Measurements from ENCODE around the gene GRID2.

Gene GRID2

DNA sequence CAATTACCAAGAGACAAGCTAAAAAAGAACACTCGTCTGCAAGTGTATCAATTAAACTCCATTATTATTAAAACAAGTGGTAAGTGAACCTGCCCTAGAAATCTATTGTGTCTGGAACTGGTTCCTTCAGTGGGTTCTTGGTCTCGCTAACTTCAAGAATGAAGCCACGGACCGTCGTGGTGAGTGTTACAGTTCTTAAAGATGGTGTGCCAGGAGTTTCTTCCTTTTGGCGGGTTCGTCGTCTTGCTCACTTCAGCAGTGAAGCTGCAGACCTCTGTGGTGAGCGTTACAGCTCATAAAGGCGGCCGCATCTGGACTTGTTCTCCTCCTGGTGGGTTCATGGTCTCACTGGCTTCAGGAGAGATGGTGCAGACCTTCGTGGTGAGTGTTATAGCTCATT lies 231.8 kb downstream of the GRID2 start:
- no peak for DNase-seq

GRCh38 chr4:92551616-92552015 lies 247.8 kb downstream of the GRID2 start:
- no peak for DNase-seq

- no peak for DNase-seq
Measured at GRCh38 chr4:92566269-92566668, 262.5 kb downstream of the GRID2 start.

GRCh38 chr4:92580816-92581215 lies 277.1 kb downstream of the GRID2 start:
- no peak for DNase-seq

DNA sequence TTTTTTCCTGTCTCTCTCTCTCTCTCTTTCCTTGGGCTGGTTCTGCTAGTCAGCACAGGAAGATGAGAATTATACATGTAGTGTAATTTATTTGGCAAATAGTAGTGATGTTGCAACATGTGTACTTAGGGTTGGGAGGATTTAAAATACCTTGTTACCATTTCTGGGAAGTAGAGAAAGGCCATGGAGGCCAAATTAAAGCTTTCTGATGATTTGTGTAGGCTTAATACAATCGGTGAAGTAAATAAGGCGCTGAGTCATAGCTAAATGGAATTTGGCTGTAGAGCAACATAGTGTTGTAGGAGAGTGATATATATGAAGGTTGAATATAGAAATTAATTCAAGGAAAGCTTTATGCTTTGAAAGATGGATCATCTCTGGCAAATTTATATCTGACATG lies 295.3 kb downstream of the GRID2 start:
- no peak for DNase-seq

DNA sequence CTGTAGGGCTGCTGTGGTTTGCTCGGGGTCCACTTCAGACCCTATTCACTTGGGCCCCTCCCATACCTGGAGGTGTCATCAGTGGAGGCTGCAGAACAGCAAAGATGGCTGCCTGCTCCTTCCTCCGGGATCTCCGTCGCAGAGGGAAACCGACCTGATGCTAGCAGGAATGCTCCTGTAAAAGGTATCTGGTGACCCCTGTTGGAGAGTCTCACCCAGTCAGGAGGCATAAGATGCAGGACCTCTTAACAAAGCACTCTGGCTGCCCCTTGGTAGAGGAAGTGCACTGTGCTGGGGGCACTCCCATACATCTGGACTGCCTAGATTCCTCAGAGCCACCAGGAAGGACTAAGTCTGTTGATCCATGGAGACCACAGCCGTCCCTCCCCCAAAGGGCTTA lies 296.9 kb downstream of the GRID2 start:
- DNase-seq = no peak

GRCh38 chr4:92606227-92606626 lies 302.5 kb downstream of the GRID2 start:
- DNase-seq = no peak

DNA sequence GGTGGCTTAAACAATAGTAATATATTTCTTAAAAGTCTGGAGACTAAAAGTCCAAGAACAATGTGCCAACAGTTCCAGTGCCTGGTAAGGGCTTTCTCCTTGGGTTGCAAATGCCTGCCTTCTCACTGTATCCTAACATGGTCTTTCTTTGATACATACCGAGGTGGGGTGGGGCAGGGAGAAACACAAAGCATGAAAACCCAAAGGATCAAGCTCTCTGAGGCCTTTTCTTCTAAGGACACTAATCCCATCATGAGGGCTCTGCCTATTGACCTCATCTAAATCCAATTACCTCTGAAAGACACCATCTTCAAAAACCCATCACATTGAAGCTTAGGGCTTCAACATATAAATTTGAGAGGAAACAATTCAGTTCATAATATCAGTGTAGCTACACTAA lies 311.3 kb downstream of the GRID2 start:
- DNase-seq = no peak

- DNase-seq = no peak
Measured at GRCh38 chr4:92618968-92619367, 315.2 kb downstream of the GRID2 start.

DNA sequence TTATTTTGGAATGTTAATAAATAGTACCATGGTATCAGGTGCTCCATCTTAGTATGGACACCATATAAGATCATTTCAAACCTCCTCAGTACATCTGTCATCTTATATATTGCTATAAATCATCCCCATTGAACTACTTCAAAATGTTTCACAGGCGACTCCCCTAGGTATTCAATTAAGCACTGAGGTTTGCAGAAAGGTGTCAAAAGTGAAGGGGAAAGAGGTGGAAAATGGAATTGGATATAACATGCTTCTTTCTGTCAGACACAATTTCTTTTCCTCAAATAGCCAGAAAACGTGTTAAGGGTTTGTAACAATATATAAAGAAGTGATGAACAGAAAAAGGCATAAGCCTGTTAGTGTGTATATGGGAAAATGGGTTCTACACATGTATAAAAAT lies 325.5 kb downstream of the GRID2 start:
- DNase-seq = no peak

DNA sequence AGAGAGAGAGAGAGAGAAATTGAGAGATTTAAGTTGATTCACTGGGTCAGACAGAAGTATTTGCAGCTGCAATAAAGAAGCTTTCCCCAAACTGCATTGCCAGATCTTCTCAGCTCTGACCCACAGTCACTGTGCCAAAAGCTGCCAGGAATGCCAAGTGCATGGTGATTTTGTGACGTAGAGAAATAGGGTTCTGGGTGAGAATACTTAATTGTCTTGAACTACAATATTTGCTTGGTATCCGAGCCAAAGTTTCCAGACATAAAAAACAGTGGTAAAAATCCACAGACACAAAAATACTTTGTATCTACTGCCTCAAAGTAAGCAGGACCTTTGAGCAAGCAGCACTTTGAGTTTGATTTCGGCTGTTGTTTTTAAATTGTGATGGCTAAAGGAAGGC lies 331.1 kb downstream of the GRID2 start:
- no peak for DNase-seq

DNA sequence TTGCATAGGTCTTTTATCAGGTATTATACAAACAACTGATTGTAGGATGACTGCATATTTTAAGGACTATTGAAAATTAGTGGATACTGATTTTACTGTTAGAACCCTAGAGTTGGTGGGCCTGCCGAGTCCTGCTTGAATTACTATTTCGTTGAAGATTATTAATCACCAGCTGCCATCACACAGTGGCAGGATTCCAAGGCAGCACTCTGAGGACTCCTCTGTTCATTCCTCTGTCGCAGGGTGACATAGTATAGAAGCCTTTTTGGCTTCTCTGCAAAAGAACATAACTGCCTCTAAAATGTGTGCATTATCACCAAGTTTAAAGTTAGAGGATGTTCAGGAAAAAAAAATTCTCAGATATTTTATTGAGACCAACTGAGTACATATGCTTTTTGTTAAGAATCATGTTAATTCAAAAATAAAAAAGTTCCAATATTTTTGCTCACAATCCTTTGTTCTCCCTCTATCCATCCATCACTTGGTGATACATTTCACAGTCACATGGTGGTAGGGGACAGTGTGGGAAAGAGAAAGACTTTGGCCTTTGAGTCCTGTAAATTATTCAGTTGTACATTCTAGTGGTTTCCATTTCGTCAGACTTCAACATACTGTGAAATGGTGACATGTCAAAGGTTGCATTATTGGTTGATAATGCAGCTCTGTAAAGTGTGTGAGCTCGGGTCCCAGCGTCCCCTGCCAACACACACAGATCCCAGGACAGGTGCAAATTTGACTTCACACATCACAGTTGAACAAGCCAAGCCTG lies 332.5 kb downstream of the GRID2 start:
- no peak for DNase-seq

DNA sequence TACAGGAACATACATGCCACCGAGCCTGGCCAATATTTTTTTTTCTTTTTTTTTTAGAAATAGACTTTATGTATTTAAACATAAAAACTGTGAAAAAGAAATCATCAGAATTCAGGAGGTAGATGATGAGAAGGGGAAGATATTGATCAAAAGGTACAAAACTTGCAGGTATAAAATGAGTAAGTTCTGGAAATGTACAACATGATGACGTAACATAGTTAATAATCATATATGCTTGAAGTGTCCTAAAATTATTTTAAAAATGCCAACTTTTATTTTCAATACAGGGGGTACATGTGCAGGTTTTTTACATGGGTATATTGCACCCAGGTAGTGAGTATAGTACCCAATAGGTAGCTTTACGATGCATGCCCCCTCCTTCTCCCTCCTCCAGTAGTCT lies 337.6 kb downstream of the GRID2 start:
- DNase-seq = no peak

DNA sequence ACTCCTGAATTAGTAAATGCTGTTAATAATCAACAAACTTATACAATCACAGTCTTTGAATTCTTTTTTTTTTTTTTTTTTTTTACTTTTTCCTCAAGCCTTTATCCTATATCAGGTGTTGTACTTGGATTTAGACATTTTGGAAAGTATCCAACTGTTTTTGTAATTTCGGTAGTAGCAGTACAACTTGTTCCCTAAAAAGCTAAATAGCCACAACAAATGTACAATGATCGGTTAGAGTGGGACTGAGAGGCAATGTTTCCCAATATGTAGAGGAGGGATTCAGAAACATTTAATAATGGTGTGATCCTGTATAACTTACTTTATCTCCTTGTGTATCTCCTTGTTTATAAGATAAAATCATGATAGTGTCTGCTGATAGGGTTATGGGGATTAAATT lies 343.1 kb downstream of the GRID2 start:
- no peak for DNase-seq

GRCh38 chr4:92651536-92651935 lies 347.8 kb downstream of the GRID2 start:
- no peak for DNase-seq

DNA sequence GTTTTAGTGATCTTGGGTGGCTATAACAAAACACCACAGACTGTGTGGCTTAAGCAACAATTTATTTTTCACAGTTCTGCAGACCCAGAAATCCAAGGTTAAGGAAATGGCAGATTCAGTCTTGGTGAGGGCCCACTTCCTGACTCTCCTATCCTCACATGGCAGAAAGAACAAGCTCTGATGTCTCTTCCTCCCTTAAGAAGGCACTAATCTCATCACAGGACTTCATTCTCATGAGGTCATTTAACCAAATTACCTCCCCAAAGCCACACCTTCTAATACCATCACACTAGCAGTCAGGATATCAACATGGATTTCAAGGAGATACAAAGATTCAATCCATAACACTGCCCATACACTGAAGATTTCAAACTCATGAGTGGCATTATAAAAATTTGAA lies 350.3 kb downstream of the GRID2 start:
- DNase-seq = no peak

DNA sequence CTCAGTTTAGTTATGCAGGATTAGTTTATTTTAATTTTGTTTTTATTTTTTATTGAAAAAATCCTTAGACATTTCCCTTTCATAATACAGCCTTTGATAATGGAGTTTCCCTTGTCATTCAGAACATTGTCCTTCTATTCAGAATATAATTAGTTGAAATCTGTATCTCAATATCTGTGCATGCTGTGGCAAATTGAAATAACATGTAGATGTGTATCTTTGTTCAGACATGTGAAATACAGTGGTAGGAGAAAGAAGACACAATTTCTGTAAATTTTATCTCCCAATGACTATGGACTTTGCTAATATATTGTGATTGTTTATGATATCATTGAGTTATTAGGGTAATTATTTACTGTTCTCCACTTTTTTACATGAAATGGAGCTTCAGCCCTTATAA lies 353.9 kb downstream of the GRID2 start:
- no peak for DNase-seq

- DNase-seq = no peak
Measured at GRCh38 chr4:92658318-92658717, 354.6 kb downstream of the GRID2 start.

DNA sequence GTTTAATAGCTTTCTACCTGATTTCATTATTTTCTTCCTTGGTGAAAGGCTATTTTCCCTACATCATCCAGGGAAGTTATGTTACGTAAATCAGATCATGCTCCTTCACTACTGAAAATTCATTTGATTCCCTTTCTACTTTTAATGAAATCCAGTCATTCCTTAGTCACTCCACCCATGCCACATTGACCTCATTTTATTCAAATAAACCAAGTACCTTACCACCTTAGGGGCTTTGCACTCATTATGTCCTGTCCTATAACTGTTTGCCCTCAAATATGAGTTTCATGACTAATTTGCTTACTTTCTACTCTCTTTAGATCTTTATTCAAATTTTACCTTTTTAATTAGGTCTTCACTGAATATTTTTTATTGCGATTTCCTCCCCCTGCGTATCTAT lies 374.0 kb downstream of the GRID2 start:
- no peak for DNase-seq

GRCh38 chr4:92678292-92678691 lies 374.5 kb downstream of the GRID2 start:
- no peak for DNase-seq

GRCh38 chr4:92679149-92679548 lies 375.4 kb downstream of the GRID2 start:
- DNase-seq = no peak

GRCh38 chr4:92714640-92715039 lies 410.9 kb downstream of the GRID2 start:
- no peak for DNase-seq

DNA sequence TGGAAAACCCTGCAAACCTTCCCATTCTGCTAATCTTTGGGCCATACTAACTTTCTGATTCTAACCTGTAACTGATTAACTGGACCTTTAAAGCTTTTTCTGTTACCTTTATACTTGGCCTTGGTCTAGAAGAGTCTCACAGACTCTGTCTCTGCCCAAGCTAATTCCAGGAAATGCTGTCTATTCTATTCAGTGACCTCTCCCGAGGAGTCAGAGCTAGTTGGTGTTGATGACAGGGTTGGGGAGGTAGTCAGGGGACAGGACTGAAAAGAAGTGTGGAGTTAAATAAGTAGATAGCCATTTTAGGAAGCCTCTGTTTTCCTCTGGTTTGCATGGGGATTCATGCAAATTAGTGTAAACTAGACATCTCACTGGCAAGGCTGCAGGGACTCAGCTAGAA lies 429.5 kb downstream of the GRID2 start:
- DNase-seq = no peak

GRCh38 chr4:92735025-92735665 lies 431.4 kb downstream of the GRID2 start:
- DNase-seq = no peak

- no peak for DNase-seq
Measured at GRCh38 chr4:92760433-92760832, 456.7 kb downstream of the GRID2 start.

Data from activated CD4-positive, alpha-beta T cell treated with anti-CD3 and anti-CD28 coated beads, Interleukin-10, Interleukin-2, amounts not matched to agents 100 ng/mL and 50 ng/mL, durations not matched to agents 16 hours and 8 hours (primary cell).